ENCODE measurements around the gene UBE2E1.
"Not testable (repeated sequence)": the region's sequence is repeated elsewhere in the genome, so short reads cannot be mapped to it uniquely, and the experiment has no call there.

The UBE2E1 gene

GRCh38 chr3:23822559-23822958, 16.8 kb downstream of the UBE2E1 start:
- no peak for DNase-seq

- no peak for DNase-seq
Observed at GRCh38 chr3:23823620-23824019, 17.9 kb downstream of the UBE2E1 start.

DNA sequence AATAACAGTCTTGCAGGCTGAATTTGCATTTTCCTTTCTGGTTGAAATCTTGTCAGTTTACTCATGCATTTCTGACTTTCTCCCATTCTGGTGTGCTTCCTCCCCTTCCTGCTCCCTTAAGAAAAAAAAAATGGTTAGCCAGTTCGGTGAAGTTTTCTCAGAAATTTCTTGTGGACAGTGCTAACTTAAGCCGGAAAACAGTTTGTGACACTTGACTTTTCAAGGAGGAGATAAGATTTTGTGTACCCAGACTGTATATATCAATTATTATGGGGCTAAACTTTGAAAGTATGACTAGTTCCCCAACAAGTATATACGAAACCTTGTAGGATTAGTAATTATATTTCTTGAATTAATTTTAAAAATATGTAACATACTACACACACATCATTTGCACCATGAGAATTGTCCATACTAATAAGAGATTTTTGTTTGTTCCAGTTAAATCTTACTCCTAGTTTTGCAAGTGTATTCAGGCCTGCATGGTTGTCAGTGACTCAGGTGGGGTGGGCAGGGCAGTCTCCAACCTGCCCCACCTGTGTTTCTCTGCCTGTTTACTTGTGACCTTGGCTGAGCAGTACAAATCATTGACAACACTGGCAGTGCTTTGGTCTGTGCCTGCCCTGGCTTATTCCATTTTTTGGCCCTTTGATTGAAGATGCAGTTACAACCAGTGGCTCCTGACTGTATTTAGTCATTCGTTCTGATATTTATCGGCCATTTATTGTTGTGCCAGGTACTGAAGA, 19.1 kb downstream of the UBE2E1 start:
- DNase-seq: no peak

- DNase-seq: no peak
Observed at GRCh38 chr3:23825802-23826201, 20.0 kb downstream of the UBE2E1 start.

GRCh38 chr3:23826382-23827064, 20.8 kb downstream of the UBE2E1 start:
- DNase-seq: no peak

GRCh38 chr3:23829242-23829934, 23.6 kb downstream of the UBE2E1 start:
- no peak for DNase-seq

GRCh38 chr3:23830869-23831484, 25.2 kb downstream of the UBE2E1 start:
- no peak for DNase-seq

DNA sequence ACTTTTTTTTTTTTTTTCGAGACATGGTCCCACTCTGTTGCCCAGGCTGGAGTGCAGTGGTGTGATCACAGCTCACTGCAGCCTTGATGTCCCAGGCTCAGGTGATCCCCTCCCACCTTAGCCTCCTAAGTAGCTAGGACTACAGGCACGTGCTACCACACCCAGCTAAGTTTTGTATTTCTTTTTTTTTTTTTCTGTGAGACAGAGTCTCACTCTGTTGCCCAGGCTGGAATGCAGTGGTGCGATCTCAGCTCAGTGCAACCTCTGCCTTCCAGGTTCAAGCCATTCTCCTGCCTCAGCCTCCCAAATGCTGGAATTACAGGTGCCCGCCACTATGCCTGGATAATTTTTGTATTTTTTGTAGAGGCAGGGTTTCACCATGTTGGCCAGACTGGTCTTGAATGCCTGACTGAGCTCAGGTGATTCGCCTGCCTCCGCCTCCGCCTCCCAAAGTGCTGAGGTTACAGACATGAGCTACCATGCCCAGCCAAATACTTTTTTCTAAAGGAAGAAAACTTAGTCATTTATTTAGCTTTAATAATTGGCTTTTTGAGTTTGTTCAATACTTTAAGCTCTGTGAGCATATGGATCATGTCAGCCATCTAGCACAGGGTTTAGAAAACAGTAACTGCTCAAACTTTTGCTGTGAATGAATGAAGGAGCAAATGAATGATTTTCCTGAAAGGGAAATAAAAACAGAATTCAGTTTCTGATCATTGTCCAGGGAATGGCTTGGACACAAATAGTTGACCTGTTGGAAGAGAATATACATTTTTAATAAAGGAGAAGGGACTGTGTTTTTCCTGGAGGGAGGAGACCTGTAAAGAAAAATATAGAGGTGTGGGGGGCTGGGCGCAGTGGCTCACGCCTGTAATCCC, 26.0 kb downstream of the UBE2E1 start:
- no peak for DNase-seq

DNA sequence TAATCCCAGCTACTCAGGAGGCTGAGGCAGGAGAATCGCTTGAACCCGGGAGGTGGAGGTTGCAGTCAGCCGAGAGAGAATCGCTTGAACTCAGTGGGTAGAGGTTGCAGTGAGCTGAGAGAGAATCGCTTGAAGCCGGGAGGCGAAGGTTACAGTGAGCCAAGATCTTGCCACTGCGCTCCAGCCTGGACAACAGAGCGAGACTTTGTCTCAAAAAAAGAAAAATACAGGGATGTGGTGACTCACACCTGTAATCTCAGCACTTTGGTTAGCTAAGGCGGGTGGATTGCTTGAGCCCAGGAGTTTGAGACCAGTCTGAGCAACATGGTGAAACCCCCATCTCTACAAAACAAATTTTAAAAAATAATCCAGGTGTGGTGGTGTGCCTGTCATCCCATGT, 26.8 kb downstream of the UBE2E1 start:
- DNase-seq: no peak

DNA sequence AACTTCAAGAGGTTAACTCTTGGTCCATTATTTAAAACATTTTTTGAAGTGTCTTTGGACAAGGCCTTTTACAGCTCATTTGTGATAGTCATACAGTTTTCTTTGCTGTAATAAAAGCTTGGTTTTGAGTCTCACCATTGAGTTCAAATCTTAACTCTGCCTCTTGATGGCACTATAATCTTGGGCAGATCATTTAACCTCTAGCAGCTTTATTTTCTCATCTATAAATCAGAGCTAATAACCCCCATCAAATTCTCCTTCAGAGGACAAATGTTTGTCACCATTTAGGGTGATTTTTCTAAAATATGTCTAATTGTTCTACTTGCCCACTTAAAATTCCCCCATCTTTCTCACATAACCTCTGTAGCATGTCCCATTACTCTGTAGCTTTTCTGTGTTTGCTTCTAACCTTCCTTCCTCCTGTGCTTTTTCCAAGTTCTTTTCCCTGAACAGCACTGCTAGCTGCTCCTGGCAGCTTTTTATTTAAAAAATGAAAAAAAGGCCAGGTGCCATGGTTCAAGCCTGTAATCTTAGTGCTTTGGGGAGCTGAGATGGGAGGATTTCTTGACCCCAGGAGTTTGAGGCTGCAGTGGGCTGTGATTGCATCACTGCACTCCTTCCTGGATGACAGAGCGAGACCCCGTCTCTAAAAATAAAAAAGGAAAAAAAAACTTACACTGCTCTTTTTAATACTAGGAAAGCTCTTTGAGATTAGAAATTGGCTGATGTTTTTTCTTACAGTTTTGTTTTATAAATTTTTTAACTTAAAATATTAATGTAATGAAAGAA, 28.5 kb downstream of the UBE2E1 start:
- DNase-seq: no peak

GRCh38 chr3:23835087-23835486, 29.3 kb downstream of the UBE2E1 start:
- DNase-seq: no peak

DNA sequence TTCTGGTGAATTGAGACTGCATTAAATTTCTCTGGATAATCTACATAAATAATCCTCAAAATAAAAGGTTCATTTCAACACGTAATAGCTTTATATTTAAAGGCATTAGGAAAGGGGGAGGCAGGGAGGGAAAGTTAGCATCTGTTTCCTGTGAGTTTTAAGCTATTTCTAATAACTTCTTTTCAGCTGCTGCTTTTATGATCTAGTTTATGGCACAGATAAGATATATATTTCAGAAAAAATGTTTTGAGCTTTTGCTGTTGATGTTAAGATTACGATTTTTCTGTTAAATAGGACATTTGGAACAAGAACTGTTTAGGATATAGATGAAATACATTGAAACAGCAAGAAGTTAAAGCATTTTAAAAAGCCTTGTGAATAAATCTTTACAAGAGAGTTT, 30.0 kb downstream of the UBE2E1 start:
- DNase-seq: no peak

DNA sequence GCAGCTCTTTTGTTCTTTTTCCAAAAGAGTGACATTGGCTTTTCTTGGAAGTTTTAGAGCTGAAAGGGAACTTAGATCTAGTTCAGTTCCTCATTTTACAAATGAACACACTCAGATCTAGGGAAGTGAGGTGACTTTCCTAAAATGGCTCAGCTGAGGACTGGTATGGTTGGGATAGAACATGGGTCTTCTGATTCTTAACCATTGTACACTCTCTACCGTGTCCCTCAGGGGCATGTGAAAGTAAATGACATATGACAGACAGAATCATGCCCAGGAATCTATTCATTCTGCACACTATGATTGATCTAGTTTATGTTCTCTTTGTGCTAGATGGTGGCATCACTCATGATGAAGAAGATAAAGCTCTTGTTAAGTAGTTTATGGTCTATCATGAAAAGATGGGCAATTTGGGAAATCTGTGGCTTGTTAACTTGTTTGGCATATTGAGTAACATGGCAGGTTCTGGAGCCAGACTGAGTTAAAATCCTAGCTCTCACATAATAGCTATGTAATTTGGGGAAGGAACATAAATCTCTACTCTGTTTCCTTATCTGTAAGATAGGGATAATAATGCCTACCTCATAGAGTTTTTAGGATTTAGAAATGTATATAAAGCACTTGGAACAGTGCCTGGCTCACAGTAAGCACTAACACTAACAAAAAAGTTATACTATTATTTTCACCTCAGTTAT, 30.9 kb downstream of the UBE2E1 start:
- no peak for DNase-seq

- no peak for DNase-seq
Observed at GRCh38 chr3:23837286-23837685, 31.5 kb downstream of the UBE2E1 start.

- no peak for DNase-seq
Observed at GRCh38 chr3:23837691-23838090, 31.9 kb downstream of the UBE2E1 start.

DNA sequence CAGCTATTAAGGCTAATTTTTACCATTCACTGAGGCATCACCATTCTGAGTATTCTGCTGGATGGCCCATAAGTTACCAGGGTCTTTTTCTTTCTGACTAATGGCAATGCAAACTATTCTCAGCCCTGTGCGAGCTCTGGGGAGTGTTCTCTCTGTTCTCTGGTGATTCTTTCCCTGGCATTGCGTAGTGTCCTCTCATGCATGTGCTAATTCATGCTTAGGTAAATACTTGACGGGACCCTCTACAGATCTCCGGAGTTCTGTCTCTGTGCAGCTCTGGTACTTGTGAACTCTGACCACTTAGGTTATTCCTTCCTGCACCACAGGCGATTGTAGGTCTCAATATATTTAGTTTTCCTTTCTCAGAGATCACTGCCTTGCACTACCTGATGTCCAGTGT, 34.8 kb downstream of the UBE2E1 start:
- DNase-seq: no peak

DNA sequence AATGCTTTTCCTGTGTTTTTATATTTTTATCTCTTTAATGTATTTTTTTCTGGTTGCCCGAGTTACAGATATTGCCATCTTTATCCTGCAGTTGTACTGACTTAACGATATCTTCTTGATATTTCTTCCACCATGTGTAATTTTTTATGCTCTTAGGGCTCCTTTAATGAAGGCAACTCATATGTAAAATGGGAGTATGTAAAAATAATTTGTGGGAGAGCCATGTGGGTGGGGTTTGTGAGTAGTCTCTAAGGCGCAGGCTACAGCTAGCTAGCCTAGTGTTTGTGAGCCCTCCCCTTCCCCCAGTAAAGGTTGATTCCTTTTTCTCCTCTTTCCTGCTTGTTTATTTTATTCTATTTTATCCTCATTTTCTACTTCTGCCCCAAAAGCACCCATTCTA, 38.1 kb downstream of the UBE2E1 start:
- DNase-seq: no peak

DNA sequence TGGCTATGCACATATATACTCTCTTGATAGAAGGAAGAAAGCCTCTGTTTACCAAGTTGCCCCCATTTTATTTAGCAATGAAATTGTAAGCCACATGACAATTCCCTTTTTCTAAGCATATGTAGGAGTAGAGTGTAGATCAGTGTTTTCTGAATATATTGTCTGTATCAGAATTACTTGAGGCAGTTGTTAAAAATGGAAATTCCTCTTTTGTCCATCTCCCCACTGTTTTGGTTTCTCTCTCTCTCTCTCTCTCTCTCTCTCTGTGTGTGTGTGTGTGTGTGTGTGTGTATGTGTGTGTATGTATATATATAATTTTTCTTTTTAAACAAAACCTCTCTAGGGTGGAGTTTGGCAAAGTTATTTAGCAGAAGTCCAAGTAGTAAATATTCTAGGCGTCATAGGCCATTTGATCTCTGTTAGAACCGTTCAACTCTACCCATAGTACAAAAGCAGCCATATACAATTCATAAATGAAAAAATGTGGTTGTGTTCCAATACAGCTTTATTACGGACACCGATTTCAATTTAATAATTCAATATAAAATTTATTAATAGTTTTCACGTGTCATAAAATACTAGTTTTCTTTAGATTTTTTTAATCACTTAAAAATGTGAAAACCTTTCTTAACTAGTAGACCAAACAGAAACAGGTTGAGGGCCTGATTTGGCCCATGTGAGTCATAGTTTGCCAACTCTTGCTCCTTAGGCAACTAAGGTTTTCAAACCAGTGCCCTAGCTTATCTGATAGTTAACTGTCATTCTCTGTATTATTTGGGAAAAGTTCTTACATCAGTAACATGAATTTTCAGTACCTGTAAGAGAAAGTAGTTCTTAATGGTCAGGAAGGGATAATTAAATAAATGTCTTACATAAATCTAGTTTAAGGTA, 39.8 kb downstream of the UBE2E1 start:
- no peak for DNase-seq

DNA sequence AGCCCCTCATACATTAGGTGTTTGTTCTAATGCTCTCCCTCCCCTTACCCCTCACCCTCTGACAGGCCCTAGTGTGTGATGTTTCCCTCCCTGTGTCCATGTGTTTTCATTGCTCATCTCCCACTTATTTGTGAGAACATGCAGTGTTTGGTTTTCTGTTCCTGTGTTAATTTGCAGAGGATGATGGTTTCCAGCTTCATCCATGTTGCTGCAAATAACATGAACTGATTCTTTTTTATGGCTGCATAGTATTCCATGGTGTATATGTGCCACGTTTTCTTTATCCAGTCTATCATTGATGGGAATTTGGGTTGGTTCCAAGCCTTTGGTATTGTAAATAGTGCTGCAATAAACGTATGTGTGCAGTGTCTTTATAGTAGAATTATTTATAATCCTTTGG, 43.7 kb downstream of the UBE2E1 start:
- not testable (repeated sequence) for DNase-seq

DNA sequence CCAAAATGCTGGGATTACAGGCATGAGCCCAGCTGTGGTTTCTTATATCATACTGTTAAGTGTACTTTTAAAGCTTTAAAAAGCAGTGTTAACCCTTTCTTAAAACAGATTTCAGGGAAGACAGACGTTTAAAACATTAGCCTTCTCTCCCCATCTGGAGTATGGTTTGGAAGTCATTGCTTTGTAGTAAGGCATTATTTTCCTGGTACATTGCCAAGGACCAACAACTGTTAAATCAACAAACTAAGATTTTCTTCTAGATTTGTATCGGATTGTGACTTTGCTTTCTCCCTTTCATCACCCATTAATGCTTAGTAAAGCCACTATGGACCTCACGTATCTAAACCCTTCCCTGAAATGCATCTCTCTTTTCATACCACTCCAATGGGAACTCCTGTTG, 50.5 kb downstream of the UBE2E1 start:
- DNase-seq: no peak

Data from stimulated activated CD4-positive, alpha-beta T cell treated with anti-CD3 and anti-CD28 coated beads, Interleukin-2, amount 100 ng/mL, for 48 hours (primary cell).